ENCODE results near the gene ZNF516.

Gene ZNF516

DNA sequence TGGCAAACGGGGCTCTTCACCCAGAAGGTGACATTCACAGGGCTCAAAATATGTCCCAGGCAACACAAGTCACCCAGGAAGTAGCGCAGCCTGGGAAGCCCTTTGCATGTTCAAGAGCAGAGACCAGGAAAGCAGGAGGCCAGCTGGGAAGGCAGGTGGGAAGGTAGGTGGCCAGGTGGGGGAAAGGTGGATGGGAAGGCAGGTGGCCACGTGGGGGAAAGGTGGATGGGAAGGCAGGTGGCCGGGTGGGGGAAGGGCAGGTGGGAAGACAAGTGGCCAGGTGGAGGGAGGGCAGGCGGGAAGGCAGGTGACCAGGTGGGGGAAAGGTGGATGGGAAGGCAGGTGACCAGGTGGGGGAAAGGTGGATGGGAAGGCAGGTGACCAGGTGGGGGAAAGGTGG lies 102.7 kb downstream of the ZNF516 start:
- DNase-seq = no peak

DNA sequence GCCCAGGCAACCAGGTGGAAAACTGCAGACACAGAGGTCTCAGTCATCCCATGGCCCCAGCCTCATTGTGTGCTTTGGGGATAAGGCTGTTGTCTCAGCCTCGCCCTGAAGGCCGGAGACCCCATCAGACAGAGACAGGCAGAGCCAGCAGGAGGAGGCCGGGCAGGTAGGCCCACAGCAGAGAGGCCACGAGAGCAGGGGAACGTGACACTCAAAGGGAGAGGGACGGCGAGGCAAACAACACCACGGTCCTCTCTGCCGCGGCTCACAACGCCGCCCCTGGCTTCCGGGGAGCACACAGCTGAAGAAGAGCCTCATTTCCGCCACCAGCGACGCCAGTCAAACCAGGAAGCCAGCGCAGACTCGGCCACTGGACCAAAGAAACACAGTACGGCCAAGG lies 103.3 kb downstream of the ZNF516 start:
- no peak for DNase-seq

DNA sequence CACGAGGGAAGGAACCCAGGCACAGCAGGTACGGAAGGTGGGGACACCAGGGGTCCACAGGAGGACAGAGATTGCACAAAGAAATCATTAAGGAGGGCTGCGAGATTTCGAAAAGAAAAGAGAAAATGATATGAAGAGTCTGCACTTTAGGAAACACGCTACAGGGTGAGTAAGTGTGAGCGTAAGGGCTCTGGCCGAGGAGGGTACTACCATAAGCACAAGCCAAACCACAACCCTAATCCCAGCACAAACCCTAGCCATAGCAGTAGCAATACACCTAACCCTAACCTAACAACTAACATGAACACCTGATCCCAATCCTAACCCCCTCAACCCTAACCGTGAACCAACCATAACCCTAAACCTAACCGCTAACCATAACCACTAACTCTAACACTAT lies 104.0 kb downstream of the ZNF516 start:
- DNase-seq = no peak

DNA sequence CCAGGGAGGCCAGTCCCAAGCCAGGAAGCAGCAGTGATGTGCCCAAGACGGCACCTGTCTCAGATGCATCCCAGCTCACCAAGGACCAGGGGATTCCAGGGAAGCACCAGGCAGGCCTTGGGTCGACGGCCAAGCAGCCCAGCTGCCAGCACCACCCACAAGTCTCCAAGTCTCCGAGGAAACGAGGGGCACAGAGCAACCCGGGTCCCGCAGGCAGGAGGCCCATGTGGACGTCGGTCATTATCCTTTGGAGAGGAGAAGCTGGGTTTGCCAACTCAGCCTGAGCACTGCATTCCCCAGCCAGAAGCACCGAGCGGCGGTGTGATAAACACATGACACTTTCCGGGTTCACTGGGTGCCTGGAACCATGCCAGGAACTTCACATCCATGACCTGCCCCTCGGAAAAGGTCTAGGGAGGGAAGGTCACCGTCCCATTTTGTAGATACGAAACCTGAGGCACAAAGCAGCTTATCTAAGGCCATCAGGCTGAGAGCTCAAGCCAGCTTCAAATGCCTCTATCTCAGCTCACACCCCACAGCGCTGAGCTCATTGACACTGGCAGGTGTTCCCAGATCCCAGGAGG lies 104.5 kb downstream of the ZNF516 start:
- no peak for DNase-seq

DNA sequence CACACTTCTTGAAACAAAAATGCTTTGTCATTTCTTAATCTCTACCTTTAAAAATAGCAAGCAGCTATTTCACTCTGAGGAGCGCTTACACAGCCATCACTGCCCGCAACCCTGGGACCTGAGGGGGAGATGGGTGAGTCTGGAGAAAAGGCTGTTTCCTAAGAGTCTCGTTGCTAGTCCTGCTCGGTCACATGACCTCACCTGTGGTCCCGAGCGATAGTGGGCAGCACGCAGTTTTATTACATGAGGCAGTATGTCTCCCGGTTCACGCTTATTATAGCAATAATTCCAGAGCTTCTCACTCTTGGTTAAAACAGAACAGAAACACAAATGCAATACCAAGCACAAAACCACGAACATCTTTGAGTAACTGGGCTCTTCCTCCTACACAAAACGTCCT lies 105.3 kb downstream of the ZNF516 start:
- no peak for DNase-seq

DNA sequence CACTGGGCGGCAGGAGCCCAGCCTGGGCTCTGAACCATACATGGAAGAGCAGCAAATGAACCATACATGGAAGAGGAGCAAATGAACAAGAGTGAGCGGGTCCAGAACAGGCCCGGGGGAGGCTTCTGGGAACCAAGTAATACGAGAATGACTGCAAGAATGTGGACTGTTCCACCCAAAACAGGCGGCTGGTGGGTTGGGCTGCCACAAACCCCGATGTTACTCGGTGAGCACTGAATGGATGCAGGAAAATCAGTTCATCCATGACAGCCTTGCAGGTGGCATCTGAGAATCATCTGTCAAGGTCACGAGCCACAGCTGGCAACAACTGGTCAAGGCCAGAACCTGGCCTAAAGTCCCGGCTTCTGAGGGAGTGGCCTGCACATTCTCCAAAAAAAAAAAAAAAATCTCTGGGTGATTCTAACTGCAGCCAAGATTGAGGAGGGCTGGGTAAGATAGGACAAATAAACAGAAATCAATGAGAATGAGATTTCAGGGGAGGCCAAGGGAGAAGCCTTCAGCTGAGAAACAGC lies 106.1 kb downstream of the ZNF516 start:
- DNase-seq = no peak

DNA sequence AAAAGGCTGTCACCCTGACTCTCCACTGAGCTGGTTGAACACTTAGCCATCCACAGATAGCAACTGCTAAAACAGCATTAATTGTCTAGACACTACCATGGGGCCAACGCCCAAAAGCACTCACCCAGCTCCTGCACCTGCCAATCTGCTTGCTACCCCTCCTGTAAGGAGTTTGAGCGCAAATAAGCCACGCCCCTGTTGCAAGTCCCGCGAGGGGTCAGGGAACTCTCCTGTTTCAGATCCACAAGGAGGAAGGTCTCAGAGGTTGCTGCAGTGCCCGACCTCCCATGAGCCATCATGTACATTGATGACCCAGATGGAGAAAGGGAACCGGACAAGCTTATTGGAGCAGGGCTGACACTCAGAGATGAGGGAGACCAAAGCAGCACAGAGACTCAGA lies 106.8 kb downstream of the ZNF516 start:
- DNase-seq = no peak

DNA sequence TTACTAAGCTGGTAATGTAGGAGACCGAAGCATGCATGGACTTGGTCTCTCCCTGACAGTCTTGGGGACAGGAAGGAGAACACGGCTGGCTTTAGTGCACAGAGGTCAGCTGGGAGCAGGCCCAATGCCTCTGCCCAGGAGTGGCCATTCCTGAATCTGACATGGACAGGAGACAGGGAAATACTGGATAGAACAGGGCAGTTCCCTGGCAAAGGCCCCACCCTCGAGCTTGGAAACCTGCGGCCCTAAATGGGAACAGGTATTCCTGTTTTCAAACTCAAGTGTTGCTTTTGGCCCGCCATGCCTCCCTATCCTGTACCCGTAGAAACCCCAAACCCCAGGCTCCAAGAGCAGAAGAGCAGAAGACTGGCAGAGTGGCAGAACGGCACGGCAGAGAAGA lies 107.4 kb downstream of the ZNF516 start:
- DNase-seq = no peak

DNA sequence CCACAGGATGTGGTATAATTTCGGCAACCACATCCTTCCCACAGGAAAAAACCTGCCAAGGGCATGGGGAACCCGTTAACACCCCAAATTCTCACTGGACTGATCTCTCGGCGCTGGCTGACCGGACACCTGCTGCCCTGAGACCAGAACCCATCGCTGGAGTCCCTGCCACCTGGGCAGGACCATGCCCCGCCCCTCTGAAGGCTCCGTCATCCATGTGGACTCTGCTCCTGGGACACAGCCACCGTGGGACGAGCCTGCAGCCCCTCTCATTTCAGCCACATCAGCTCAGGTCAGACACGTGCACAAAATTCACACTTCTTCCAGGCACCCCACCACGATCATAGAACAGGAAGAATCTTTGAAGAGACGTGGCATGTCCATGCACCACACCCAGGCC lies 108.2 kb downstream of the ZNF516 start:
- DNase-seq = no peak

DNA sequence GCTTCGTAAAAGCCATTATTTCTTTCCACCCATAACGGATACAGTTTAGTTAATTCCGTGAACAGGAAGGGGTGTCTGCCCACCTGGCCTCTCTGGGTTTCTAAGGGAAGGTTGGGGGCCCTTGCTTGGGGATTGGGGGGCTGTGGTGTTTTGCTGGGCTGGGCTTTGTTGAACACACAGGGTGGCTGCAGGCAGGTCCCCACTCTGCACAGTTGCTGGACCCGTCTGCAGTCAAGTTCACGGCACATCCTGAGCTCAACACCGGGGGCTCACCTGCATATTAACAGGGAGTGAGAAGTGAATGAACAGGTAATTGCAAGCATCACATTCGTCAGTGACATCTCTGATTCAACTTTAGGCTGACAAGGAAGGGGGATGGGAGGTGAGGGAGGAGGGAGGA lies 109.0 kb downstream of the ZNF516 start:
- no peak for DNase-seq

DNA sequence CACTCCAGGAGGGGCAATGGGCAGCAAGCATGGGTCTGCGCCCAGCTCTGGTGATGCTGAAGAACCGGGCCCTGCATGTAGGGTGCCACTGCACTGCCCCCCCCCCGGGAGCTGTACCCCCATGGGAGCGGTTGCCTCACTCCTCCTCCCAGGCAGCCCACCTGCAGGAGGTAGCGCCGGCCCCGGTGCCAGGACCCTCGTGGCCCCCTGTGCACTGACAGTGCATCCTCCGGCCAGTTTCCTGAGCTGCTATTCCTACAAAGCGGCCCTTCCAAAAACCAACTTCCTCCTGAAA lies 109.4 kb downstream of the ZNF516 start:
- no peak for DNase-seq

DNA sequence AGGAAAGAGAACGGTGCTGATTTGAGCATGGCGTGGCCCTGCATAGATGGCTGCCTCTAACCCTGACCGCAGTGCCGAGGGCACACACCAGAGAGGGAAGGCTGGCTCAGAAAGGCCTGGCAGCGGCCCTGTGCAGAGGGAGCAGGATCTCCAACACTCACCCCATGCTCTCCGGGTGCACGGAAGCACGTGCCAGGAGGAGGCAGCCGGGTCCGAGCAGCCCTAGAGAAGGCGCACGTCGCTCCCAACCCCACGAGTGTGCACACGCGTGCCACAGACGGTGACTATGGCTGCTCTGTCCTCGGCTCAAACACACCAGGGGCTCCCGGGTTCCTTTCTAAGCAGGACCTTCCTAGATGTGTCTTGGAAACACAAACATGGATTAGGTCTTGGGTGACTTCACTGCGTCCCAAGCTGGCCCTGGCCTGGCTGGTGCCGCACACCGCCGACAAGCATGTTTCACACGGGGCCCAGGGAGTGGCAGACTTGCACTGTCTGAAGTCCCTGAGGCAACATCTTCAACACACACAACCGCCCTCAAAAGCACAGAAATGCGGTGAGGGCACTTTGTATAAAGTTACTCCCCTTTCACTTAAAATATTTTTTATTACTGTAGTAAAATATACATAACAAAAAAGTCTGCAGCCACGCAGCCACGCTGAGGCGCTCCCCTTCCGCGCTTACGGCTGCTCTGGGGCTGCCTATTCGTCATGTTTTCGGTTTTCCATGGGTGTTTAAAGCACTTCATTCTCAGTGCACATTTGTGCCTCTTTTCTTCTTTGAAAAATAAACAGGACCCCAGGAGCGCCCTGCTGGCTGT lies 110.0 kb downstream of the ZNF516 start:
- DNase-seq = no peak

DNA sequence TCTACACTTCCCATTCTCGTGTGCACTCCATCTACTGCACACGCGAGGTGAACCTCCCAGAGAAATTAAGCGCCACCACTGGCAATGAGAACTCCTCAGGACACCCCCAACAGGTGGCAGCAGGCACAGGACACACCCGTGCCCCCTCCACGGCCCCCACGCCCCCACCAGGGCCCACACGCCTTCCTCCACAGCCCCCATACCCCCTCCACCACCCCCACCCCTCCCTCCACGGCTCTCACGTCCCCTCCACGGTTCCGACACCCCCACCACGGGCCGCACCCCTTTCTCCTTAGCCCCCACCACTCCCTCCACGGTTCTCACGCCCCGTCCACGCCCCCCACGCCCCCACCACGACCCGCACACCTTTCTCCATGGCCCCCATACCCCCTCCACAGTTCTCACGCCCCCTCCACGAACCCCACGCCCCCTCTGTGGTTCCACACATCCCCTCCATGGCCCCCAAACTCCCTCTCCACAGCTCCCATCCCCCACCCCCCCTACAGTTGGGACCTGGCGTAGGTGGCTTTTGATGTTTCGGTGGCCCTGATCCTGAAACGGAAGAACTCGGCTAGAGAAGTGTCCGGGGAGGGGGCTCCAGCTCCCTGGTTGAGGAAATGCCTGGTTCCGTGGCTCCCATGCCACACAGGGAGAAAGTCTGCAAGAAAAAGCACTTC lies 110.8 kb downstream of the ZNF516 start:
- DNase-seq = no peak

DNA sequence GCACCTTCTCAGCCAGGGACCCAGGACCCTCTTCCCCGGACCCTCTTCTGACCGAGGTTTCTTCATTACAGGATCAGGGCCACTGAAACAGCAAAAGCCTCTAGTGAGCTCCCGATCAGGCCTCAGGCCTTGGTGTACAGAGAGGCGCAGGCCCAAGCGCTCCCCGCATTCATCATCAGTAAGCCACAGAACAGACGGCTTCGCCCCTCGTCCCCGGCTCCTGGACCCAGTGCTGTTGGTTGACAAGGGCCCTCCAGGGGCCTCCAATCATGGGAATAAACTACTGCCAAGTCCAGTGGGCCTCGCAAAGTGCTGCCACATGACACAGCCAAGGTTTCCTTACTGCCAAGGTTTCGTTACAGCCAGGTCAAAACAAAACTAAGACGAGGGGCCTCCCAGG lies 111.4 kb downstream of the ZNF516 start:
- DNase-seq = no peak

DNA sequence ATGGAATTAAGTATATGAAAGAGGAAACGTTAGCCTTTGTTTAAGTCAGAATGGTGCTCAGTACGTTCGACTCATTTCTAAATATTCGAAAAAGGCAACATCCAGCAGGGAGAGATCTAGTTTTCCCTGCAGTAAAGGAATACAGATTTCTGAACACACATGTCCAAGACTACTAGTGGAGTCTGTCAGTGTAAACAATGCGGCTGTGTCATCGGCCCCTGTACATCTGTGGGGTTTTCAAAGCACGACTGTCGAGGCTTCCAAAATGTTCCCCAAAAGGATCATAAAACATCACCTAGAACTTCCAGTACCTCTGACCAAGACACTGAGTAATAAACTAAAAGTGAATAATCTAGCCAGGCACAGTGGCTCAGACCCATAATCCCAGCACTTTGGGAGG lies 112.8 kb downstream of the ZNF516 start:
- DNase-seq = no peak

DNA sequence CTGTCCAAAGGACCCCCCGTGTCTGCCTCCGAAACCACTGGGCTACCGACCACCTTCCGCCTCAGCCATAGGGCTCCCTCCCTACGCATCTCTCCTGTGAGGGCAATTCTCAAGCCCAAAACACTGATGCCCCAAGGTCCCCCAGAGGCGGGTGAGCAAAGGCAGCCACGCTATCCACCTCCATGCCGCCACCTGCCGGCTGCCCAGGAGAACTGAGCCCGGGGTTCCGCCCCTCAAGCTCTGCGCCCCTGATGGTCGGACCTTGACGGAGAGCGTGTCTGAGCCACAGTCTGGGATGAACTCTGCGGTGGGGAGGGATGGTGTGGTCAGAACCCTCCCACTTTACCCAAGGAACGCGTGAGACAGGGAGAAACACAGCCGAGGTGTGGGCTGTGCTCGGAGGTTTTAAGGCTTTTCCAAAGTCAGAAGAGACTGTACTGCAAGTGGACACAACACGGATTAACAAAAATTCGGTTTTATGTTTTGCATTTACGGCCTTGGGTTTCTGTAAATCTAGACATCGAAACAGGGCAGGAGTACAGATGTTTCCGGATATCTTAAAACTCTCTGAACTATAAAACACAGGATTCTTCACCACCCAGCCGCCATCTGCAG lies 114.1 kb downstream of the ZNF516 start:
- peak; percentile 25 for DNase-seq

DNA sequence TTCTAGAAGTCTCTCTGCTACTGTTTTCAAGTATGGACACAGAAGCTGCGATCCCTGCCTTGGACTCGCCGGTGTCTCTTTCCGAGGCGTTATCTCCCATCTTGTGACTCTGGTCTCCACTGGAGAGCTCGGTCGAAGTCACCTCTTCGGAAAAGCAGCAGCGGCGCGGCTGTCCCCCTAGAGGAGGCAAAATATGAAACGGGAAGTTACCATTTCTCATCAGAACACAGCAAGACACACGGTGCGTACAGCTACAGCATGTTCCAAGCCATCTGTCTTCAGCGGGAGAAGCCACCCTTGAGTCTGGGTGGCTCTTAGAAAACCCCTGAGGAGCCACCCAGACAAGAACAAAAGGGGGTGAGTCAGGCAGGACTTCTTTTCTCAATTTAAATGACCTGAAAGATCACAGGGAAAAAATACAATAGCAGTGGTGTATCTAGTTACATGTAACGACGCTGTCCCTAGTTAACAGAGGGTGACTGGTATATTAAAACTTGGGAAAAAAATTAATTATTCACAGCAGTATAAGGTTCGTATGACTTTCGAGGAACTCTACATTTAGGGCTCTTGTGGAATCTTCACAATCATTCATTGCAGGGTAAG lies 114.8 kb downstream of the ZNF516 start:
- no peak for DNase-seq

DNA sequence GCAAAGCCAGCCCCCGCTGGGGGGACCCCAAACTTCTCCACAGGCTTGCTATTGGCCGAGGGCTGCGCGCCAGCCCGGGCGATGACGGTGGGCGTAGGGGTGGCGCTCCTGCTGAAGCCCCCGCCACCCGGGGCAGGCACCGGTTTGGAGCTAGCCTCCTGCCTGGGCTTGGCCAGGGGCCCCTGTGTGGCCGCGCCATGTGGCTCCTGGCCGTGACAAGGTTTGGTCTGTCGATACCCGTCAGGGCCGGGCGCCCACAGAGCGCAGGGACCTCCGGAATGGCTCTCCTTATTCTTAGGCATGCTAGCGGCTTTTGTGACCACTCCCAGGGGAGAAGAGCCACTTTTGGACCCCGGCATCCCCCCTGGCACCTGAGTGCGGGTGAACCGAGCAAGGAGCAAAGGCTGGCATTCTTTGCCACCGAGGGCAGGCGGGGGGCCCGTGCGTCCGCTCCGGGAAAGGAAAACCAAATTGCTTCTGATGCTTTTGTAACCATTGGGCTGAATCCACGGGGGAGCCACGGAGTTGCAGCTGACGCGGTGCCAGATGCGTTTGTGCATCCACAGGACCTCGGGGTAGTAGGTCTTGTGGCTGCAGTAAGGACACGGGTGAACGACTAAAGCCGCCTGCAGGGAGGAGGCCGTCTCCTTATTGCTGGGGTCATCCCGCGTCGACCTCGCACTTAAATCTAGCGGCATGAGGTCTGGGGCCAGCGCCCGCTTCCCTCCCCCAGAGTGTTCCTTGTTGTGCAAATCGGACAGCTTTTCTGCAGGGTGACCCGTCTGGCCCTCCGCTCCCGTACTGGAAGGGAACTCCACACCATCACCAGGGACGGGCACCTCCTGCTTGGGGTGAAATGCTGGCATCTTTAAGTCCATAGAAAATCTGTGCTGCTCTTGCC lies 115.6 kb downstream of the ZNF516 start:
- no peak for DNase-seq

DNA sequence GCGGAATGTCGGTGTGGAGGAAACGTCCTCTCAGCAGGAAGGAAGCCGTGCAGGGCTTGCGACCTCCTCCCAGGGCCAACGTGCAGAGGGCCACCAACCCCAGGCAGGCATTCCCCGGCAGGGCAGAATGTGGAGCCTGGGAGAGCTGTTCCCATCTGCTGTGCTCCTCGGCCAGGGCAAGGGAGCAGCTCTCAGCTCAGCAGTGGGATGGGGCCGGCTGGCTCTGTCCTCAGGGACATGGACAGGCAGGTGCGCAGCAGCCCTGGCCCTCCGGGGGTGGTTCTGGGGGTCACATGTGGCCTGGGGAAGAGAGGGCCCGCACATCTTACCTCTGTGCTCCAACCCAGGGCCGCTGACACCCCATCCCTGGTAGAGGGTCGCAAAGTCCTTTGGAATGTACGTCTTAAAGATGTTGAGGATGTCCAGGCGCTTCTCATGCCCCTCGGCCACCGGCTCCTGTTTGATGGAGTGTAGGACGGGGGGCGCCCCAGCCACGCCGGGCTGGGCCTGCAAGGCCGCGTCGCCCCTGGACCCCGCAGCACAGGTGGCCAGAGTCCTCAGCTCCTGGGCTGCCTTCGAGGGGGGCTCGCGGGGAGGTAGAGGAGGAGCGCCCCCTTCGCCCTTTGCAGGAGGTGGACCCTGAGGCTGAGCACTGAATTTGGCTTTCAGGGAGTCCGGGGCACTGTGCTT lies 116.4 kb downstream of the ZNF516 start:
- no peak for DNase-seq

DNA sequence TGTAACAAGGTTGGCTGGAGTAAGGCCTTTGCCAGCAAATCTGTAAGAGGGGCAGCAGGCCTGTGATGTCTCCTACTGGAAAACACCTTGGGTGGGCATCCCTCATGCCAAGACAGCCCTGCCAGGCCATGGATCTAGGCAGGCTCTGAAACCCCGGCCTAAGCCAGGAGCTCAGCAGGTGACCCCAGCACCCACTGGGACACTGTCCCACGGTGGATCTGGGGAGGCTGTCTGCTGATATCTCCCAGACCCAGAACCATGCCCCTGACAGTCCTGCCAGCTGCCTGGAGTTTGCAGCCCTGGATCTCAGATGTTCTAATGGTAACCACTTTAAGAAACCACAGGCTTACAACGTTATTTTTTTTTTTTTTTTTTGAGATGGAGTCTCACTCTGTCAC lies 117.7 kb downstream of the ZNF516 start:
- no peak for DNase-seq

DNA sequence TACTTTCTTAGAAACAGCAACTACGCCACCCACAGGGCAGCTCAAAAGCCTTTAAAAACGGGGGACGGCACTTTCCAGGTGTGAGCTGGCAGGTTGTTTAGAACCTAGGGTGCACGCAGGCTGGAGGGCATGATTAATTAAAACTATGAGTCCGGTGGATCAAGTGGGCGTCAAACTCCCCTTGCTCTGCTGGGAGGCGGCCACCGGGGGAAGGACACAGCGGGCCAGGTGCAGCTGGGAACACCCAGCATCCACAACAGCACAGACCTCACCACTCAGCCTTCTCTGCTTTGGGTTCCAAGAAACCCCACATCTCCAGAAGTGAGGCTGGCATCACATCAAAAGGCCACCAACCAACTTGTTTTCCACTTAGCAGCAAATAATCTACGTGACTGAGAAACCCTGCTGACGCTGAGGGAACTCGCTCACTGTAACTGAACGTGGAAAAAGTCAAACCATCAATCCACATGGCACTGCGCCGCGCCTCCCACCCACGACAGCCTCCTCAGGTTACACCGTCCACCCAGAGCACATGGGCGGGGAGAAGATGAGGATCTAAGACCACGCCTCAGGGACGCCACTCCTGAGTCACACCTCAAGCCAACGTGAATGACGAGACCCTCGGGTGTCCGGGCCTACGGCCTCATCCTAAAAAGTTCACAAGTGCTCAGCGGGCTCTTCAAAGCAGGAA lies 118.2 kb downstream of the ZNF516 start:
- DNase-seq = peak; percentile 18

All from stimulated activated CD4-positive, alpha-beta T cell treated with anti-CD3 and anti-CD28 coated beads, Interleukin-4, amount 100 ng/mL, for 1 hour (primary cell).